PC-9 (cell line): ENCODE measurements around the gene GLOD5. TPM values are rescaled to one million over a fixed set of nuclear protein-coding genes. Genes with fewer than 3 reads are reported as not detected.

Source experiments
- BruUV-seq: library from RNA; stranded (reverse); fragments of 400-500 nt; replicated peaks from 2 replicates; lab custom pipeline; 2021; lab: Mats Ljungman, UMichigan
- CTCF ChIA-PET: fragments of 300-600 bp; sonication (Branson Sonifier 250); formaldehyde crosslinking; loops from one replicate; lab custom pipeline; 2022; ENCODE audit warnings: antibody characterized with exemption; lab: Charles Lee
- POLR2A ChIA-PET: fragments of 300-600 bp; sonication (Branson Sonifier 250); formaldehyde crosslinking; loops from one replicate; lab custom pipeline; 2022; ENCODE audit warnings: antibody characterized with exemption; ENCODE audit not compliant: unreplicated experiment; lab: Charles Lee
- DNase-seq, 2 experiments: peaks; one replicate each; pipeline versions ENCODE4 v3.0.0 to v3.0.0-alpha.2; 2015 to 2022; ENCODE audit warnings: mixed read lengths in 1 of 2
- H2AFZ ChIP-seq: fragments of 200-600 bp; sonication (generic); 2 replicates; pipeline ENCODE4 v1.8.1; 2017; ENCODE audit warnings: antibody characterized with exemption
- H3F3A ChIP-seq: fragments of 200-600 bp; sonication (generic); 2 replicates; pipeline ENCODE4 v1.8.1; 2017; ENCODE audit warnings: antibody characterized with exemption, mild to moderate bottlenecking, low read depth; ENCODE audit not compliant: insufficient read depth
- H3K27ac ChIP-seq: fragments of 200-600 bp; sonication (generic); 2 replicates; pipeline ENCODE4 v1.6.1; 2016; ENCODE audit warnings: mixed run types
- H3K27me3 ChIP-seq: fragments of 200-600 bp; sonication (generic); 2 replicates; pipeline ENCODE4 v1.6.1; 2016; ENCODE audit warnings: low read depth, mixed run types; ENCODE audit not compliant: insufficient read depth
- H3K36me3 ChIP-seq: fragments of 200-600 bp; sonication (generic); 2 replicates; pipeline ENCODE4 v1.6.1; 2016; ENCODE audit warnings: low read depth, mixed run types
- H3K4me1 ChIP-seq: fragments of 200-600 bp; sonication (generic); replicated peaks from 2 replicates; pipeline ENCODE4 v1.6.1; 2016; ENCODE audit warnings: mixed run types; ENCODE audit not compliant: insufficient read depth
- H3K4me2 ChIP-seq: fragments of 200-600 bp; sonication (generic); 2 replicates; pipeline ENCODE4 v1.6.1; 2017; ENCODE audit warnings: mixed run types
- H3K4me3 ChIP-seq: fragments of 200-600 bp; sonication (generic); 2 replicates; pipeline ENCODE4 v1.6.1; 2016; ENCODE audit warnings: mixed run types
- H3K79me2 ChIP-seq: fragments of 200-600 bp; sonication (generic); 2 replicates; pipeline ENCODE4 v1.6.1; 2017; ENCODE audit warnings: low read depth, mixed run types
- H3K9me2 ChIP-seq: fragments of 200-600 bp; sonication (generic); 2 replicates; pipeline ENCODE4 v1.8.1; 2017; ENCODE audit warnings: mild to moderate bottlenecking; ENCODE audit not compliant: insufficient read depth
- H3K9me3 ChIP-seq: fragments of 200-600 bp; sonication (generic); 2 replicates; pipeline ENCODE4 v1.8.1; 2016; ENCODE audit warnings: low read depth; ENCODE audit not compliant: insufficient read depth
- H4K20me1 ChIP-seq: fragments of 200-600 bp; sonication (generic); 2 replicates; pipeline ENCODE4 v1.8.1; 2017; ENCODE audit not compliant: insufficient read depth
- EZH2 ChIP-seq: fragments of 200-600 bp; sonication (generic); IDR thresholded peaks from 2 replicates; pipeline ENCODE4 v1.8.0; 2017; ENCODE audit warnings: antibody characterized with exemption, low read depth
- intact Hi-C: fragments of 100-400 bp; cut with micrococcal nuclease; formaldehyde crosslinking; loops from one replicate; pipeline ENCODE4 v1.10.0; 2022; ENCODE audit not compliant: unreplicated experiment
- total RNA-seq: library from RNA; stranded (reverse); gene quantifications from 2 replicates; pipeline ENCODE4 v1.2.3, GENCODE V29; 2021
- TF ChIP-seq, protein P1 (sequence below): fragments of 200-600 bp; sonication (generic); conservative IDR thresholded peaks from 2 replicates; pipeline ENCODE4 v1.6.1; 2017; ENCODE audit warnings: mixed run types, antibody characterized with exemption, mild to moderate bottlenecking, moderate library complexity

The GLOD5 gene
- total RNA-seq, 1 experiment from 2014 or later, result not detected

- Histone ChIP-seq H3K9me2 (no peaks in the 10 kb centered on the region), H3K79me2 (no peaks in the 10 kb centered on the region), H3K27ac (no peak overlapping the region), H3K4me2 (no peak overlapping the region), H3K9me3 (no peaks in the 10 kb centered on the region), H3K27me3 (no peaks in the 10 kb centered on the region), H3K36me3 (no peaks in the 10 kb centered on the region), H3K4me3 (no peak overlapping the region), H3K4me1 (no peaks in the 10 kb centered on the region), H3F3A (no peaks in the 10 kb centered on the region), H4K20me1 (no peaks in the 10 kb centered on the region), H2AFZ (no peak overlapping the region)
- DNase-seq, result no peak
- POLR2A ChIA-PET, result no interaction called here
- intact Hi-C loops, result no loop called here
- no TSS peak for BruUV-seq
- CTCF ChIA-PET, result no interaction called here
- no peak for TF ChIP-seq EZH2
- TF ChIP-seq, protein P1, sequence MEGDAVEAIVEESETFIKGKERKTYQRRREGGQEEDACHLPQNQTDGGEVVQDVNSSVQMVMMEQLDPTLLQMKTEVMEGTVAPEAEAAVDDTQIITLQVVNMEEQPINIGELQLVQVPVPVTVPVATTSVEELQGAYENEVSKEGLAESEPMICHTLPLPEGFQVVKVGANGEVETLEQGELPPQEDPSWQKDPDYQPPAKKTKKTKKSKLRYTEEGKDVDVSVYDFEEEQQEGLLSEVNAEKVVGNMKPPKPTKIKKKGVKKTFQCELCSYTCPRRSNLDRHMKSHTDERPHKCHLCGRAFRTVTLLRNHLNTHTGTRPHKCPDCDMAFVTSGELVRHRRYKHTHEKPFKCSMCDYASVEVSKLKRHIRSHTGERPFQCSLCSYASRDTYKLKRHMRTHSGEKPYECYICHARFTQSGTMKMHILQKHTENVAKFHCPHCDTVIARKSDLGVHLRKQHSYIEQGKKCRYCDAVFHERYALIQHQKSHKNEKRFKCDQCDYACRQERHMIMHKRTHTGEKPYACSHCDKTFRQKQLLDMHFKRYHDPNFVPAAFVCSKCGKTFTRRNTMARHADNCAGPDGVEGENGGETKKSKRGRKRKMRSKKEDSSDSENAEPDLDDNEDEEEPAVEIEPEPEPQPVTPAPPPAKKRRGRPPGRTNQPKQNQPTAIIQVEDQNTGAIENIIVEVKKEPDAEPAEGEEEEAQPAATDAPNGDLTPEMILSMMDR, result no peak
Observed at GRCh38 chrX:48751343-48751742, 10.2 kb upstream of the GLOD5 start.

GRCh38 chrX:48752498-48752897 is 9.0 kb upstream of the GLOD5 start:
- no peaks in the 10 kb centered on the region for H4K20me1 ChIP-seq
- ChIA-PET POLR2A (no interaction called here), CTCF (no interaction called here)
- H3K9me2 ChIP-seq, result no peaks in the 10 kb centered on the region
- H3K79me2 ChIP-seq, result no peaks in the 10 kb centered on the region
- no peak overlapping the region for H3K27ac ChIP-seq
- H3K36me3 ChIP-seq, result no peaks in the 10 kb centered on the region
- no peak overlapping the region for H3K4me3 ChIP-seq
- no peaks in the 10 kb centered on the region for H3F3A ChIP-seq
- no peak overlapping the region for H2AFZ ChIP-seq
- intact Hi-C loops, result no loop called here
- DNase-seq, result peak in 1 of 2 experiments; percentile 2
- H3K27me3 ChIP-seq, result no peaks in the 10 kb centered on the region
- BruUV-seq, result no TSS peak
- TF ChIP-seq, protein P1, result no peak
- no peak for TF ChIP-seq EZH2
- H3K4me1 ChIP-seq, result no peaks in the 10 kb centered on the region
- H3K4me2 ChIP-seq, result peak overlapping the region; percentile 26; the same call in 1 of the 2 replicates
- H3K9me3 ChIP-seq, result no peaks in the 10 kb centered on the region

DNA sequence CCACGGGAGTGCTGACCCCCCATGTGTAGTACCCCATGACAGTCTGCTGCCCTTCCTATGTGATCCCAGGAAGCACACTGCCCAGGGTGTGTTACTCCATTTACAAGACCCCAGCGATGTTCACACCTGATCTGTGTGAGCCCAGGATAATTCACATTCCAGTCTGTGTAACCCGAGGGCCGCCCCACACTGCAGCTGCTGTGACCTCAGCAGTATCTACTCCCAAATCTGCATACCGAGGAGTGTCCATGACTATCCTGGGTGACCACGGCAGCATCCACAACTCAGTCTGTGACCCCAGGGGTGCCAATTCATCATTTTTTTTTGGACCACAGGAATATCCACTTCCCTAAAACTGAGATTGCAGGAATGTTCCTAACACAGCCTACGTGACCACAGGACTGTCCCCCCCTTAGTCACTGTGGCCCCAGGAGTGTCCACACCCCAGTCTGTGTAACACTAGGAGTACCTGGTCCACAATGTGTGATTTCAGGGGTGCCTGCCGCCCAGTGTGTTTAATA is 7.8 kb upstream of the GLOD5 start:
- DNase-seq, result peak; percentile 6 to 37
- intact Hi-C loops, result loop anchor here (2.0 kb wide), 1 partner anchor 57 kb away; the partner anchor contains the start of gene SUV39H1
- Histone ChIP-seq H3K4me3 (no peak overlapping the region), H3F3A (no peaks in the 10 kb centered on the region), H3K27me3 (no peaks in the 10 kb centered on the region), H3K9me3 (no peaks in the 10 kb centered on the region), H4K20me1 (no peaks in the 10 kb centered on the region), H3K79me2 (no peaks in the 10 kb centered on the region), H3K9me2 (no peaks in the 10 kb centered on the region), H3K27ac (0 out of 2 replicates have a peak overlapping the region, but pooled peaks have one; percentile 23), H3K36me3 (no peaks in the 10 kb centered on the region), H3K4me2 (no peak overlapping the region), H3K4me1 (no peaks in the 10 kb centered on the region), H2AFZ (no peak overlapping the region)
- ChIA-PET POLR2A (no interaction called here), CTCF (no interaction called here)
- no TSS peak for BruUV-seq
- no peak for TF ChIP-seq EZH2
- TF ChIP-seq, protein P1, result no peak
